GM23248 (cell line): ENCODE measurements around the gene KRTAP4-9. TPM values are rescaled to one million over a fixed set of nuclear protein-coding genes. Genes with fewer than 3 reads are reported as not detected.
"Not testable (repeated sequence)": the region's sequence is repeated elsewhere in the genome, so short reads cannot be mapped to it uniquely, and the experiment has no call there.

Experiments used
- DNase-seq: peaks from one replicate; pipeline ENCODE4 v3.0.0-alpha.2; 2015
- H2AFZ ChIP-seq: fragments of 200-600 bp; sonication (generic); 2 replicates; pipeline ENCODE4 v1.6.1; 2016; ENCODE audit warnings: antibody characterized with exemption
- H3F3A ChIP-seq: fragments of 200-600 bp; sonication (generic); 2 replicates; pipeline ENCODE4 v1.6.1; 2016; ENCODE audit warnings: mild to moderate bottlenecking, antibody characterized with exemption, mixed run types; ENCODE audit not compliant: insufficient read depth
- H3K27ac ChIP-seq: fragments of 200-600 bp; sonication (generic); 2 replicates; pipeline ENCODE4 v1.5.1; 2016; ENCODE audit warnings: mild to moderate bottlenecking
- H3K27me3 ChIP-seq: fragments of 200-600 bp; sonication (generic); replicated peaks from 2 replicates; pipeline ENCODE4 v1.6.1; 2016; ENCODE audit warnings: mild to moderate bottlenecking; ENCODE audit not compliant: insufficient read depth
- H3K36me3 ChIP-seq: fragments of 200-600 bp; sonication (generic); 2 replicates; pipeline ENCODE4 v1.6.1; 2016; ENCODE audit warnings: low read depth, mild to moderate bottlenecking
- H3K4me1 ChIP-seq: fragments of 200-600 bp; sonication (generic); 2 replicates; pipeline ENCODE4 v1.6.1; 2016; ENCODE audit warnings: mild to moderate bottlenecking; ENCODE audit not compliant: insufficient read depth
- H3K4me2 ChIP-seq: fragments of 200-600 bp; sonication (generic); one replicate; pipeline ENCODE4 v1.6.1; 2016; ENCODE audit warnings: mild to moderate bottlenecking; ENCODE audit not compliant: unreplicated experiment
- H3K4me3 ChIP-seq: fragments of 200-600 bp; sonication (generic); 2 replicates; pipeline ENCODE4 v1.5.1; 2016; ENCODE audit warnings: mild to moderate bottlenecking
- H3K79me2 ChIP-seq: fragments of 200-600 bp; sonication (generic); 2 replicates; pipeline ENCODE4 v1.6.1; 2016; ENCODE audit warnings: mild to moderate bottlenecking; ENCODE audit not compliant: insufficient read depth
- H3K9ac ChIP-seq: fragments of 200-600 bp; sonication (generic); 2 replicates; pipeline ENCODE4 v1.6.1; 2016; ENCODE audit warnings: mild to moderate bottlenecking
- H3K9me2 ChIP-seq: fragments of 200-600 bp; sonication (generic); 2 replicates; pipeline ENCODE4 v1.6.1; 2016; ENCODE audit warnings: mixed run types, mild to moderate bottlenecking, moderate library complexity; ENCODE audit not compliant: insufficient read depth
- H3K9me3 ChIP-seq: fragments of 200-600 bp; sonication (generic); one replicate; pipeline ENCODE4 v1.6.1; 2017; ENCODE audit warnings: low read depth
- H4K20me1 ChIP-seq: fragments of 200-600 bp; sonication (generic); 2 replicates; pipeline ENCODE4 v1.6.0; 2016; ENCODE audit not compliant: insufficient read depth
- EZH2 ChIP-seq: fragments of 200-600 bp; sonication (generic); IDR thresholded peaks from 2 replicates; pipeline ENCODE4 v1.6.1; 2018; ENCODE audit warnings: antibody characterized with exemption, mild to moderate bottlenecking; ENCODE audit not compliant: insufficient read depth, poor library complexity, severe bottlenecking
- EZH2phosphoT487 ChIP-seq: fragments of 200-600 bp; sonication (generic); IDR thresholded peaks from 2 replicates; pipeline ENCODE4 v1.6.1; 2018; ENCODE audit warnings: antibody characterized with exemption, moderate library complexity, mild to moderate bottlenecking, low read depth; ENCODE audit not compliant: insufficient read depth
- WGBS, 2 experiments: methylation state at CpG; one replicate each; pipeline ENCODE4 v1.1.6; 2015 to 2017; ENCODE audit warnings: low lambda C conversion rate in 2 of 2, low coverage in 1 of 2; ENCODE audit errors: missing lambda C conversion rate in 2 of 2; 5-methylcytosine and 5-hydroxymethylcytosine counted together
- in situ Hi-C: fragments of 300-500 bp; cut with MboI; formaldehyde crosslinking; loops from 2 replicates; pipeline ENCODE4 v1.15.0; 2020
- polyA plus RNA-seq: library from polyadenylated mRNA; unstranded; fragments of >200 nt; fragmentation: Nextera tagmentation; extraction: Ambion mirVana; gene quantifications from 2 replicates; pipeline ENCODE4 v1.2.1, GENCODE V29; 2016
- total RNA-seq: library from RNA; depleted of rRNA; stranded (reverse); fragments of >200 nt; shearing (Covaris generic); gene quantifications from 2 replicates; pipeline ENCODE4 v1.2.3, GENCODE V29; 2014

The KRTAP4-9 gene
- total and polyA plus RNA-seq, 2 experiments from 2014 or later: 0.51 TPM; not detected in 1

GRCh38 chr17:41121742-41122141 lies 16.6 kb downstream of the KRTAP4-9 start:
- Histone ChIP-seq H3K9me2 (no peaks in the 10 kb centered on the region), H3K27ac (no peak overlapping the region), H3K4me1 (peaks cover 13% of the 10 kb centered on the region), H3K36me3 (no peaks in the 10 kb centered on the region), H3F3A (peaks cover 7% of the 10 kb centered on the region), H4K20me1 (no peaks in the 10 kb centered on the region), H3K9ac (no peak overlapping the region), H2AFZ (no peak overlapping the region), H3K9me3 (no peaks in the 10 kb centered on the region), H3K4me2 (no peak overlapping the region), H3K79me2 (no peaks in the 10 kb centered on the region), H3K4me3 (no peak overlapping the region), H3K27me3 (no peaks in the 10 kb centered on the region)
- in situ Hi-C loops: no loop called here
- 66 to 78% methylated on average over 2 of the region's 2 CpGs for WGBS, 2 experiments
- DNase-seq: no peak
- TF ChIP-seq EZH2phosphoT487 (no peak), EZH2 (no peak)

- H3K4me3 ChIP-seq, H3K27me3 ChIP-seq, H3K27ac ChIP-seq, H3K36me3 ChIP-seq, H3K9me2 ChIP-seq, H3F3A ChIP-seq, H3K4me2 ChIP-seq, H3K9me3 ChIP-seq, H3K9ac ChIP-seq, H2AFZ ChIP-seq, in situ Hi-C loops, H4K20me1 ChIP-seq, DNase-seq, H3K79me2 ChIP-seq: not testable (repeated sequence)
- 79 to 82% methylated on average over 8 to 12 of the region's 12 CpGs for WGBS, 2 experiments
- H3K4me1 ChIP-seq: peaks cover 13% of the 10 kb centered on the region
These were observed 18.3 kb downstream of the KRTAP4-9 start for GRCh38 chr17:41123292-41123990.

DNA sequence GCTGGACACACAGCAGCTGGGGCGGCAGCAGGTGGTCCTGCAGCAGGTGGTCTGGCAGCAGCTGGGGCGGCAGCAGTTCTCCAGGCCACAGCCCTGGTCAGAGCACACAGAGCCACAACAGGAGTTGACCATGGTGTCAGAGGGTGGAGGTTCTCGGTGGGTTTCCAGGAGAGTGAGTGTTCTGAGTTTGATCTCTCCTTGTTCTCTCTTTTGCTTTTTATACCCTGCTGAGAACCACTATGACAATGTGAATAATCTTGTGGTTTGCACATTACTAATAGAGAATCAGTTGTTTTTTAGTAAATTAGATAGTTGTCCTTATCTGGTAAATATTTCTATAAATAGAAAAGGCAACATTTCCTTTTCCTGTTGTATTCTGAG lies 18.8 kb downstream of the KRTAP4-9 start, which contains the start of gene KRTAP4-12:
TSS of gene KRTAP4-12 (minus strand) at position 192 of the 381 bp plus-strand sequence. CDS start at position 132, 60 bp downstream.
- WGBS, 2 experiments: 57 to 63% methylated on average over 2 to 3 of the region's 3 CpGs

GRCh38 chr17:41125064-41125463 lies 19.9 kb downstream of the KRTAP4-9 start:
- 97 to 100% methylated on average over 2 of the region's 2 CpGs for WGBS, 2 experiments
- no peaks in the 10 kb centered on the region for H3K36me3 ChIP-seq
- H3K4me2 ChIP-seq: no peak overlapping the region
- no peak overlapping the region for H2AFZ ChIP-seq
- TF ChIP-seq EZH2 (no peak), EZH2phosphoT487 (no peak)
- in situ Hi-C loops: no loop called here
- H3K4me3 ChIP-seq: no peak overlapping the region
- no peaks in the 10 kb centered on the region for H3K9me2 ChIP-seq
- H3F3A ChIP-seq: peaks cover 7% of the 10 kb centered on the region
- H3K79me2 ChIP-seq: no peaks in the 10 kb centered on the region
- H3K4me1 ChIP-seq: peaks cover 13% of the 10 kb centered on the region
- no peaks in the 10 kb centered on the region for H3K9me3 ChIP-seq
- no peak overlapping the region for H3K9ac ChIP-seq
- DNase-seq: no peak
- no peaks in the 10 kb centered on the region for H4K20me1 ChIP-seq
- H3K27me3 ChIP-seq: no peaks in the 10 kb centered on the region
- H3K27ac ChIP-seq: no peak overlapping the region

More for the DNA sequence above, 18.8 kb downstream of the KRTAP4-9 start, which contains the start of gene KRTAP4-12:
- H3K9me3 ChIP-seq, H3K36me3 ChIP-seq, in situ Hi-C loops, H3K4me3 ChIP-seq, H4K20me1 ChIP-seq, H3K27me3 ChIP-seq, H3K27ac ChIP-seq, H3K9me2 ChIP-seq, H3F3A ChIP-seq, H3K9ac ChIP-seq, H3K4me2 ChIP-seq, H2AFZ ChIP-seq, DNase-seq, H3K79me2 ChIP-seq: not testable (repeated sequence)
- peaks cover 13% of the 10 kb centered on the region for H3K4me1 ChIP-seq

- Histone ChIP-seq H3K4me1 (peaks cover 13% of the 10 kb centered on the region), H3K9ac (no peak overlapping the region), H3K9me2 (no peaks in the 10 kb centered on the region), H3K79me2 (no peaks in the 10 kb centered on the region), H3K4me2 (no peak overlapping the region), H3K4me3 (no peak overlapping the region), H4K20me1 (no peaks in the 10 kb centered on the region), H3K27me3 (no peaks in the 10 kb centered on the region), H3K27ac (no peak overlapping the region), H3K9me3 (no peaks in the 10 kb centered on the region), H3F3A (peaks cover 12% of the 10 kb centered on the region), H2AFZ (no peak overlapping the region), H3K36me3 (no peaks in the 10 kb centered on the region)
- in situ Hi-C loops: no loop called here
- WGBS, 2 experiments: 90 to 96% methylated on average over 3 of the region's 3 CpGs
- TF ChIP-seq EZH2phosphoT487 (no peak), EZH2 (no peak)
- no peak for DNase-seq
These were observed 21.2 kb downstream of the KRTAP4-9 start for GRCh38 chr17:41126412-41126811.
